Measurements from ENCODE around the gene CDHR4. TPM values are rescaled to one million over a fixed set of nuclear protein-coding genes. Genes with fewer than 3 reads are reported as not detected.

CDHR4 gene
- total RNA-seq, 3 donors from 2014 or later (not counting 1 experiment from before 2014, with no cell fraction given): 0.30 TPM; not detected in 2

- Histone ChIP-seq H3K9me3 (ENCODE audit: control insufficient read depth, insufficient read depth, low read length) (no peaks in the 10 kb centered on the region), H3K27me3 (ENCODE audit: control insufficient read depth, insufficient read depth, low read length) (no peaks in the 10 kb centered on the region), H3K27ac (ENCODE audit: low read length) (no peak overlapping the region), H3K36me3 (ENCODE audit: control insufficient read depth, insufficient read depth, low read length) (no peaks in the 10 kb centered on the region), H3K4me1 (ENCODE audit: control insufficient read depth, insufficient read depth, low read length) (peaks cover 36% of the 10 kb centered on the region), H3K4me3 (ENCODE audit: low read length) (no peak overlapping the region)
- no peaks in the 10 kb centered on the region for H3K9me3 Mint-ChIP-seq
- WGBS (ENCODE audit: insufficient coverage): 93% methylated on average over 2 of the region's 2 CpGs
- H3K36me3 Mint-ChIP-seq: no peaks in the 10 kb centered on the region
- DNase-seq (no peak), ATAC-seq (no peak)
- peaks cover 13 to 31% of the 10 kb centered on the region in 2 donors for H3K4me1 Mint-ChIP-seq
- H3K27ac Mint-ChIP-seq: no peak overlapping the region
- intact Hi-C loops (cut with micrococcal nuclease): loop anchor here (5.0 kb wide), 1 partner anchor 291 kb away; no protein-coding TSS in a partner anchor
- H3K4me3 Mint-ChIP-seq: no peak overlapping the region
- H3K27me3 Mint-ChIP-seq (ENCODE audit: low read depth in 2 of 2): peaks cover 12 to 14% of the 10 kb centered on the region in 2 donors
- no peak for TF ChIP-seq CTCF (IDR thresholded peaks at IDR 0.05)
Observed at GRCh38 chr3:49801160-49801559, 1.5 kb upstream of the CDHR4 start.

GRCh38 chr3:49799105-49799504 is 568 bp downstream of the CDHR4 start:
- Histone ChIP-seq H3K4me3 (ENCODE audit: low read length) (no peak overlapping the region), H3K27me3 (ENCODE audit: control insufficient read depth, insufficient read depth, low read length) (no peaks in the 10 kb centered on the region), H3K36me3 (ENCODE audit: control insufficient read depth, insufficient read depth, low read length) (no peaks in the 10 kb centered on the region), H3K4me1 (ENCODE audit: control insufficient read depth, insufficient read depth, low read length) (peaks cover 16% of the 10 kb centered on the region), H3K9me3 (ENCODE audit: control insufficient read depth, insufficient read depth, low read length) (no peaks in the 10 kb centered on the region), H3K27ac (ENCODE audit: low read length) (no peak overlapping the region)
- Mint-ChIP-seq H3K36me3 (no peaks in the 10 kb centered on the region), H3K4me1 (peaks cover 9 to 15% of the 10 kb centered on the region in 2 donors), H3K9me3 (no peaks in the 10 kb centered on the region), H3K27me3 (ENCODE audit: low read depth in 2 of 2) (peaks cover 12 to 14% of the 10 kb centered on the region in 2 donors), H3K27ac (no peak overlapping the region), H3K4me3 (no peak overlapping the region)
- DNase-seq: no peak
- intact Hi-C loops (cut with micrococcal nuclease): no loop called here
- 30% methylated on average over 1 of the region's 1 CpG for WGBS (ENCODE audit: insufficient coverage)
- no peak for ATAC-seq
- no peak for TF ChIP-seq CTCF (IDR thresholded peaks at IDR 0.05)

- Mint-ChIP-seq H3K4me1 (no peaks in the 10 kb centered on the region), H3K27ac (no peak overlapping the region)
Observed at GRCh38 chr3:49794926-49795905, 4.5 kb downstream of the CDHR4 start.

More at GRCh38 chr3:49794926-49795905, 4.5 kb downstream of the CDHR4 start:
- Mint-ChIP-seq H3K36me3 (no peaks in the 10 kb centered on the region), H3K4me3 (no peak overlapping the region), H3K9me3 (no peaks in the 10 kb centered on the region), H3K27me3 (ENCODE audit: low read depth in 2 of 2) (peaks cover 0 to 3% of the 10 kb centered on the region in 2 donors)
- no peaks in the 10 kb centered on the region for H3K9me3 ChIP-seq (ENCODE audit: control insufficient read depth, insufficient read depth, low read length)
- intact Hi-C loops (cut with micrococcal nuclease): no loop called here
- DNase-seq (no peak), ATAC-seq (no peak)
- no peaks in the 10 kb centered on the region for H3K27me3 ChIP-seq (ENCODE audit: control insufficient read depth, insufficient read depth, low read length)
- no peak overlapping the region for H3K4me3 ChIP-seq (ENCODE audit: low read length)
- no peak overlapping the region for H3K27ac ChIP-seq (ENCODE audit: low read length)
- no peak for TF ChIP-seq CTCF (IDR thresholded peaks at IDR 0.05)
- no peaks in the 10 kb centered on the region for H3K36me3 ChIP-seq (ENCODE audit: control insufficient read depth, insufficient read depth, low read length)
- no peaks in the 10 kb centered on the region for H3K4me1 ChIP-seq (ENCODE audit: control insufficient read depth, insufficient read depth, low read length)
- WGBS (ENCODE audit: insufficient coverage): 96% methylated on average over 24 of the region's 24 CpGs

Measured in natural killer cell (primary cell).